NAMALWA (cell line): ENCODE results near the gene LRMDA.
"Not testable (repeated sequence)": the region's sequence is repeated elsewhere in the genome, so short reads cannot be mapped to it uniquely, and the experiment has no call there.

Experiments used
- DNase-seq: peaks from one replicate; pipeline ENCODE4 v3.0.0-alpha.2; 2015; ENCODE audit warnings: low spot score

The LRMDA gene

DNA sequence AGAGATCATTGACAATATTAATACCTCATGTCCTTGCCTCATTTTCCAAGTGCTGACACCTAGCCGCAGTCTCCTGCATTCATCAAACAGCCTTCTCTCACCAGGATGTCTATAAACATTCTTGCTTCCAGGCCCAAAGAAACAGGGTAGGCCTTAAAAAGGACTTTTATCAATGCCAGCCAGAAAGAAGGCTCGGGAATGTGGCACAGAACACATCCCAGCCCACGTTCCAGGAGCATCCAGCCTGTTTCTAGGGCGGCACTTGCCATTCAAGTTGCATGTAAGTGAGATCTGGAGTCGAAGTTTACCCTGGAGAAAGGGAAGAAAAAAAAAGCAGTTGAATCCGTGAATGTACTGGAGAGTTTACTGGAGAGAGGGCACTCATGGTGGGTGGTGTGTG lies 1123.1 kb downstream of the LRMDA start:
- DNase-seq, result no peak

DNA sequence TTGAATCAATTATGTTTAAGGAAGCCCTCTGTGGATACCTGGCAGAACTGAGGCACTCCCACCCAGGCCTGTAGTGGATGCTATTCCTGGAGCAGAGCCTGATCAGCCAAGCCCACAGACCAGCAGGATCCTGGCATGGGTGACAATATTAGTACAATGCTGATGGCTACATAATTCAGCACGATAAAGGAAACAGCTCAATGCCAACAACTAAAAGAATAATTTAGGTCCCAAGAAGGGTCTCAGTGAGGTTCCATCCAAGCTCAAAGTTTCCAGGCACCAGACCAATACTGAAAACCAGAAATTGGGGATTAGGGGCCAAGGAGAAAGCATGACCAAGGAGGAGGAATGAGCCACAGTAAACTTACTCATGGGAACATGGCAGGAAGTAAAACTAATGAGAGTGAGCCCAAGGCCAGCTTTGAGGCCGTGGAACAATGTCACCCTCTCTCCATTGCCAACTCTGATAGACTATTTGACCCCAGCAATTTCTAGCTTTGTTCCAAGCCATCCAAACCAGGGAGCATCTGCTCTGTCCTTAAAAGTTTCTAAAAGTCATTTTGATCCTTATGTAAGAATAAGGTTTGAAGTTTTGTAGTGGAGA lies 1123.7 kb downstream of the LRMDA start:
- DNase-seq, result no peak

DNA sequence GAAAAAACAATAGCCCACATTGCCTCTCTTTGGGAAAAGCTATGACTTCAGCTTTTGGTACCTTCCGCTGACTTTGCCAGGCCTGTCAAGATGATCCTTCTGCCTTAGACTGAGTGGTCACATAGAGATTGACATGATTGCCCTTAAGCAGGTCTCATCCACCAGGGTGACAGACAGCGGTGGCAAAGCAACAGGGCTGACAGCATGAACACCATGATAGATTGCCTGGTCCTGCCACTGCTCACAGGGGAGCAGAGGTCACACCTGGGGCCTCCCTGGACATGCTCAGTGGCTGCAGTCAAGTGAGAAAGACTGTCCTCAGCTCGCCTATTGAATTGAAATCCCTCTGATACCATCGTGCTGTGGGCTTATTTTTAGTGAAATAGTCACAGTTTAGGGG lies 1125.9 kb downstream of the LRMDA start:
- no peak for DNase-seq

DNA sequence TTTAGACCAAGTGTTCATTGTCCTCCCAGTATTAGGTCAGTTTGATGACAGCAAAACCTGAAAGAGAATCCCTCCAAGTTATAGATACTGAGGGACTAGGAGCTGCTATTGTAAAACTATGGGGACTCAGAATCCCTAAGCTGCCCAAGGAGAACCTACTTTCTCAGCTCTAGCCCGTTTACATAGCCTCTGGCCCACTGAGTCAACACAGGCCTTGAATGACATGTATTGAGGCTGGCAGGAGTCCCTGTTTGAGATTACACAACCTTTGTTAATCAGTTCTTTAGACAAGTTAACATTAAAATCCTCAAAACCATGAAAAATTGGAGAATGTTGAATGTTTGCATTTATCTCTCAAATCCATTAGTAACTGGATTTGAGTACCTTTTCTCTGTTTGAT lies 1127.2 kb downstream of the LRMDA start:
- DNase-seq, result no peak

DNA sequence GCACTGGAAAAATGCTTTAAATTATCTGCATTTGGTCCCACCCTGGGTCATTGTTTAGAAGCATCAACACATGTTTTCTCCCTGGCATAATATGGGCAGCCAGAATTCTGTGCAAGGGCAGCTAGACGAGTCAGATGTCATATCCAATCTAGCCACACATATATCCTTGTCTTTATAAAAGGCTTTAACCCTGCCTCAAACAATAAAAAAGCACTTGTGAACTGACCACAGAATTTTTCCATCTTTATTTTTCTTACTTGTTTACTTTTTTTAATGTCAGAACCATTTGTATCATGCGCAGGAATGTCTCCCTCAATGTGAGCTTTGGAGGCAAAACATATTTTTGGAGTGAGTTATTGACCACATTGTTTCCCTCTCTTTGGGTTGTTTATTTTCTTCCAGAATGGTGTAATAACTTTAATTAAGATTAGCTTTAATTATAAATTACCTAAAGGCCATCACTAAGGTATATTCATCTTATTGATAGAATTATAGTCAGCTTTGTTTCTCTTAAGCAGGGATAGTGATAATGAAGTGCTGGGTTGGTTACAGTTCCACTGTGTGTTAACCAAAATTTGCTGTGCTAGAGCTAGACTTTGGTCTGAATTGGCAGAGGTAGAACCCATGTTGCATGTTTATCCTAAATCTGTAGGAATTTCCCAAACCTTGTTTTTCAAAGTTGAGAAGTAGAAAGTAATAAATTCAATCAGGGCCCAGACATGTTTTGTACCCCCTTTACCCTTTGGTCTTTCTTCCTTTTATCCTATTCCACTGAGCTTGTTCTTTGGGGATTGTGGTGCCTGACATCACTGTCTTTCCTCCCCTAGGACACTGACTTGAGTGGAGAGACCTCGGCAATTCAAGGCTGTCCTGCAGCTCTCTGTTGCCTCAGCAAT lies 1127.8 kb downstream of the LRMDA start:
- no peak for DNase-seq

DNA sequence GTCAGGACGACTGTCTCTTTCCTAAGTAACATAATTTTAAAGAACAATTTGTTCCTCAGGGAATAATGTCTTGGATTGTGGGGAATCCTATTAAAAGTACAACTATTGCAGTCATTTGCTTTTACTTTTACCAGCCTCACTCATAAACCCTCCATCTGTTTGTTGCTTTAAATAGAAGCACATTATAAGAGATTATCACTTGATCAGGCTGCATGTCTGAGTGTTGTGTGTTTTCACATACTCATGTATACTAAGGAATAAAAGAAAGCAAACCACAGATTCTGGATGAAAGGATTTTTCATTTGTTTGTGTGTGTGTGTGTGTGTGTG lies 1128.4 kb downstream of the LRMDA start:
- DNase-seq, result no peak

DNA sequence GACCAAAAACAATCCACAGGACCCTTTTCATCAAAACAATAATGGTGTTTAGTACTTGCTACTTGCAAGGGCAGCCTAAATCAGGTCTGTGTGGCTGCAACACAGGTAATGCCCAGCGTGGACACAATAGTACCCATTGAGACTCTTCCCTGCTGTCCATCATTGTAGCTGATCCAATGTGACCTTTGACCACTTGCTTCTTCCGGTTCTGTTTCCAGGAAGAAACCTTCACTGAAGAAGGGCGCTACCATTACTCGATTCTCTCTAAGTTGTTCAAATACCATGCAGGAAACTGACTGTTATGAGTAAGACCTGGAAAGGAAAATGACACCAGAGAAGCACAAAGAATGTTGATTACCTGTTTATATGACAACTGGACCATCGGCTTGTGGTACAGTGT lies 1128.9 kb downstream of the LRMDA start:
- DNase-seq, result no peak

DNA sequence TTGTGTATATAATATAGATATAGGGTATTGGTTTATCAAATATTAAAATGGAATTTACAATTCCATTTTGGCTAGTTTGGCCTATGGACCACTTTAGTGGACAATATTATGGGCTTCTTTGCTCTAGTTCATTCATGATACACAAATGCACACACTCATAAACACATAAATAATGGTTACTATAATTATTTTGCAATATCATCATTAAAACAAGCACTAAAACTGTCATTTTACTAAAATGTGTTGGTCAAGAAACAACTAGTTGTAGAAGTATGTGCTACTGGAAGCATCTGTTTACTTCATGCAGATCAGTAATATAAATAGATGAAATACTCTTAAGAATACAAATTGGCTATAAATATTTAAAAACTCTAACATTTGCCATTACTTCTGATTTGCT lies 1131.9 kb downstream of the LRMDA start:
- DNase-seq, result no peak

DNA sequence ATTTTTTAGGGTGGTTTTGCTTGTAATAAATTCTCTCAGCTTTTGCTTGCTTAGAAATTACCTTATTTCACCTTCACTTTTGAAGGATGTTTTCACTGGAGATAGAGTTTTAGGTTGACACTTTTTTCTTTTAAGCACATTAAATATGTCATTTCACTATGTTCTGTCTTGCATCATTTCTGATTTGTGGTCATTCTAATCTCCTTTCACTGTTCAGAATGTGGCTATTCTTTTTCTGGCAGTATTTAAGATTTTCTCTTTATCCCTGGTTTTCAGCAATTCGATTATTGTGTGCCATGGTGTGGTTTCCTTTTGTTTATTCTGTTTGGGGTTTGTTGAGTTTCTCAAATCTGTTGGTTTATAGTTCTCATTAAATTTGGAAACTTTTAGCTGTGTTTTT lies 1140.6 kb downstream of the LRMDA start:
- no peak for DNase-seq

DNA sequence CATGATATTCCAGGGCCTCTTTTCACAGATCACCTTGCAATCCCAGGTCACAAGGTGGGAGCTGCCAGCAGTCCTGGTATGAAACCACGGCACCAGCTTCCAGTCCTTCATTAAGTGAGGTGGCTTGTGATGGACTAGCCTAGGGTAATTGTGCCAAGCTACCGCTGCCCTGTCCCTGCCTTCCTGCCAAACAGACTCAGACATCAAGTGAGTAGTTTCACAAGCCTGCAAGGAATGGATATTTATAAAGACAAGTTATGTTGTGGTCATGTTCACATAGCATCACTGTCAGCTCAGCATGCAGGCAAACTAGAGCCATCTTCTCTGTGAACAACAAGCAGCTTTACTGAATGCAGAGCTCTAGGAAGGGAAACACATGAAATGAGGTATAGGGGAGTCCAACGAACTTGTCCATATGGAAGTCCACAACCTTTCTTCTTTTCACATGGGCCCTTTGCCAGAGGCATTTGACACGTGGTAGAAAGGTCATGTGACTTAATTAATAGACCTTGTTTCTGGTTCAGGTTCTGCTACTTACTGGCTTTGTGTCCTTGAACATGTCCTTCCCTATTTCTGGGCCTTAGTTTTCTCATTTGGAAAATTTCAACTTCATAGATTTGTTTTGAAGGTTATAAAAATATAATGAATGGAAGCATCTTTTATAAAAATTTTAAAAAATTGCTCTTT lies 1145.0 kb downstream of the LRMDA start:
- no peak for DNase-seq

DNA sequence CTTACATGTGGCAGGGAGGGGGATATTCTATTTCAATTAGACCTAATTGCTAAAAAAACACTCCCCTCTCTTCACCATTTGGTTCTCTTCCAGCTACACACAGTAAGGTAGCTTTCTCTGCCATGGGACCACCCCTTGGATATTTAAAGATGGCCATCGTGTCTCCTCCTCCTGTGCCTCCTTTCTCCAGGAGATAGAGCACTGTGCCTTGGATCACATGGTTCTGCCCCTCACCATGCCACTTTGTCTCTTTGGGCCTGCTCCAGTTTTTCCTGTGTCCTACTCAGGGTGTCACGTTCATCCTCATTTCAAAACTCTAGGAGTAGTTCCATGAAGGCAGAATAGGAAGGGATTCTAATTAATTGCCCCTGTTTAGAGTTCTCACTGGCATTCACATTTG lies 1146.0 kb downstream of the LRMDA start:
- no peak for DNase-seq

DNA sequence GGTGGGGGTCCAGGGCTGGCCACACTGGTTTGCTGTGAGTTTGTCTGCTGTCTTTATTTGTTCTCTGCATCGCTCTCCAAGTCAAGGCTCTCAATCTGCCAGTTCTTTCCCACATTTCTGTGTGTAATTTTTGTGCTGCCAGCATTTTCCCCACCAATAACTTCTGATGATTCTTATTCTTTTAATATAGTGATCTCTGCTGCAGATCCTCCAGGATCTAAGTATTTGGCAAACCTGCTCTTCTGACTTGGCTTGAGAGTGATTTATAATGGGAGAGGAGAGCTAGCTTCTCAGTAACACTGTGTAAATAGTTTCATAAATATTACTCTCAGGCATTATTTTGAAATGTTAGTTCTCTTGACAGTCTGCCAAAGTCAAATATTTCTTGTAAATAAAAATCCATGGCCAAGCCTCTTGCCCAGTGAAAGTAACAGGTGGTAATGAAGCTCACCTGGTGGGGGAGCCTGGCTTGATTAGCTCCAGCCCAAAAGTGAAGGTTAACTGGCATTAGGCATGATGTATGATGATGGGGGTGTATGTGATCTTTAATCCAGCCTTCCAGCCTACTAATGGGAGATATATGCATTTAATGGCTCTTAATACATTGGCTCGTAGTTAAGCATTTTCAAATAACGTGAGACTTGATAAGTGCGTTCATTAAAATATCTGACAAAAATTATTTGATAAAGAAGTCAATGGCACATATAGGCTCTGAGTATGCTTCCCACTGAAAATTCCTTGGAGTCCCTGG lies 1150.3 kb downstream of the LRMDA start:
- no peak for DNase-seq

DNA sequence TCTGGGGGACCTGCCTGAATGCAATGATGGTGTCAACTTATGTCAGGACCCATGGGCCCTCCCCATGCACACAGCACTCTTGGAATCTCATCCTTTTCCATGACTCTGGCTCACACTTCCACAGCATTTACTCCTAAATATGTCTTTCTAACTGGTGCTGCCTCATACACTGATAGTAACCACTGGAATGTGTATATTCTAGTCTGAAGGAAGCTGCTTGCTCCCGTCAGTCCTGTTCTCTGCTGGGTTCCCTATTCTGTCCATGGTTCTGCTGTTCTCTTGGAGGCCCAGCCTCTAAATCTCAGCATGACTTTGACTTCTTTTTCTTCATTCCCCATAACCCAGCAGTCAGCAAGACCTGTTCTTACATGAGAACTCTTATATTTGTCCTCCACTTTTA lies 1151.1 kb downstream of the LRMDA start:
- no peak for DNase-seq

DNA sequence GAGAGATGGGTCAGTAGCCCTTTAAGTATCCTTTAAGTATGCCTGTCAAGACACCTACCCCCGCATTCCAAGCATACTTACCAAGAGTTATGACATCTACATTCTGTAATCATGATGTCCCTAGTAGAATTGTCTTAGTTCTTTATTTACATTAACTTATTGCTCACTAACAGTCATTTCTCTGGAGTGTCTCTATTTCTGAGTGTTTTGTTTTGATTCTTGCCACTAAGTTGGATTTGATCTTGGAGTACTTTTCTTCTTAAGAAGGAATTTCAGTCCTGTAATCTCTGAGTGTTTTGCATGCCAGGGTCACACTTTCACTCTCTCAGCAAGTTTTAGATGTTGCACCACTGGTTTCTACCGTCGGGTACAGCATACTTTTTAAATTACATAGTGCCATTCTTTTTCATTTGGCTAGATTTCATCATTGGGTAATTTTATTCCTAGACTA lies 1152.3 kb downstream of the LRMDA start:
- no peak for DNase-seq

DNA sequence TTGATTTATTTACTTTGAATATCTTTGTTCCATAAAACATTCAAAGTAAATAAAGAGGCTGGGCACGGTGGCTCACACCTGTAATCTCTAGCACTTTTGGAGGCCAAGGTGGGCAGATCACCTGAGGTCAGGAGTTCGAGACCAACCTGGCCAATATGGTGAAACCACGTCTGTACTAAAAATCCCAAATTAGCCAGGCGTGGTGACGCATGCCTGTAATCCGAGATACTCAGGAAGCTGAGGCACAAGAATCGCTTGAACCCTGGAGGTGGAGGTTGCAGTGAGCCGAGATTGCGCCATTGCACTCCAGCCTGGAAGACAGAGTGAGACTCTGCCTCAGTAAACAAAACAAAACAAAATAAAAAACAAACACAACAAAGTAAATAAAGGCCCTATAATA lies 1153.0 kb downstream of the LRMDA start:
- not testable (repeated sequence) for DNase-seq
